ENCODE results near the gene ADAMTS4. TPM values are rescaled to one million over a fixed set of nuclear protein-coding genes. Genes with fewer than 3 reads are reported as not detected.
A peak's percentile ranks its signal among the peaks of the same experiment; 100 is the strongest.

The ADAMTS4 gene
- total and polyA plus RNA-seq, 9 of the 15 experiments (the other 6 are each of a cell fraction or from before 2014, with no cell fraction given): 0.07 to 3.7 (median 0.41) TPM

DNA sequence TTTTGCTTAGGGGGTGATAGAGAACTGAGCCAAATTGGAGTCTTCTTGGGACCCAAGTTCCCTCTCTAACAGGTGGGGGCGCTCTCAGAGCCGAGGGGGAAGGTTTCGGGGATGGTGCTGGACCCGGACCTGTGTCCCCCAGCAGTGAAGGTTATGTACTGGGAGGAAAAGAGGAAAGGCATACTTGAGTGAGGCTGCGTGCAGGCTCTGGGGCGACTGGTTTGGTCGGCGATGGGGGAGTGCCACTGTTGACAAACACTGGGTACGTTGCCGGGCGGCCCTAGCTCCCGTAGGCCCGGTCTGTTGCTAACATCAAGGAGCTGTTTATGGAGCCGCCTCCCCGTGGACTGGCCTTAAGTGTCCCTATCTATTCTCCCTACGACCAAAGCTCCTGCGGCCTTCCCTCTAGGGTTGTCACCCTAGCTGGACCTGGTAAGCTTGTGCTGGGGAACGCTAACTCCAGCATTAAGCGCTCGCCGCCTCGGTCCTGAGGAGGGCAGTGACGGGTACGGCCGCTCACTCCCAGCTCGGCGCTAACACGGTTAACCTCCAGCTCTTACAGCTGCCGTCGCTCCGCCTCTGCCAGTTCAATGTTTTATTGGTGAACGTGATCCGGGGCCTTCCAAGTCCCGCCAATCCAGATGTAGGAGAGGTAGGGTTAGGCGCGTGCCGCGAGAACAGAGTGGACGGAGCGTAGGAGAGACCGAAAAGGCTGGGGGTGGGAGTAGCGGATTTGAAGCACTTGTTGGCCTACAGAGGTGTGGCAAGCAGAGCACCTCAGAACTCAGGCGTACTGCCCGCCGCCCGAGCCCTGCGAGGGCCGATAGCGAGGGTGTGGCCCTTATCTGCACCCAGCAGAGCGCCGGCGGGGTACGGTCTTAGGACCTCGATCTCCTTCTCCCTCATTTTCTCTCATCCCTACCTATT lies 32.8 kb downstream of the ADAMTS4 start, which contains the start of gene PPOX (continued):
- TF ChIP-seq, protein P1, sequence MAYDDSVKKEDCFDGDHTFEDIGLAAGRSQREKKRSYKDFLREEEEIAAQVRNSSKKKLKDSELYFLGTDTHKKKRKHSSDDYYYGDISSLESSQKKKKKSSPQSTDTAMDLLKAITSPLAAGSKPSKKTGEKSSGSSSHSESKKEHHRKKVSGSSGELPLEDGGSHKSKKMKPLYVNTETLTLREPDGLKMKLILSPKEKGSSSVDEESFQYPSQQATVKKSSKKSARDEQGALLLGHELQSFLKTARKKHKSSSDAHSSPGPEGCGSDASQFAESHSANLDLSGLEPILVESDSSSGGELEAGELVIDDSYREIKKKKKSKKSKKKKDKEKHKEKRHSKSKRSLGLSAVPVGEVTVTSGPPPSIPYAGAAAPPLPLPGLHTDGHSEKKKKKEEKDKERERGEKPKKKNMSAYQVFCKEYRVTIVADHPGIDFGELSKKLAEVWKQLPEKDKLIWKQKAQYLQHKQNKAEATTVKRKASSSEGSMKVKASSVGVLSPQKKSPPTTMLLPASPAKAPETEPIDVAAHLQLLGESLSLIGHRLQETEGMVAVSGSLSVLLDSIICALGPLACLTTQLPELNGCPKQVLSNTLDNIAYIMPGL (CRISPR knock-in tag; IDR thresholded peaks at IDR 0.05): peak; percentile 36; the same call in 1 of the 2 replicates
- TF ChIP-seq CBX3 (IDR thresholded peaks at IDR 0.05; ENCODE audit: borderline replicate concordance in 1 of 2, low read length in 2 of 2) (no peak; a peak in 1 of 3 replicates), ZNF696 (CRISPR knock-in tag; conservative IDR thresholded peaks at IDR 0.05) (no peak), ZC3H8 (IDR thresholded peaks at IDR 0.05) (no peak), CAMTA2 (CRISPR knock-in tag; conservative IDR thresholded peaks at IDR 0.05) (no peak), ELF1 (tag; IDR thresholded peaks at IDR 0.05) (no peak), PML (IDR thresholded peaks at IDR 0.05; ENCODE audit: low read length) (peak; percentile 97), CBX5 (IDR thresholded peaks at IDR 0.05; ENCODE audit: borderline replicate concordance, low read depth) (no peak), KLF16 (IDR thresholded peaks at IDR 0.05) (peak; percentile 97), ZNF354B (CRISPR knock-in tag; IDR thresholded peaks at IDR 0.05) (no peak), SLC30A9 (CRISPR knock-in tag; IDR thresholded peaks at IDR 0.05) (no peak), BDP1 (IDR thresholded peaks at IDR 0.05; ENCODE audit: insufficient read depth, insufficient read length) (no peak), TBP (optimal IDR thresholded peaks at IDR 0.05; ENCODE audit: low read depth, low read length) (peak; percentile 82)
- TF ChIP-seq, protein P2, sequence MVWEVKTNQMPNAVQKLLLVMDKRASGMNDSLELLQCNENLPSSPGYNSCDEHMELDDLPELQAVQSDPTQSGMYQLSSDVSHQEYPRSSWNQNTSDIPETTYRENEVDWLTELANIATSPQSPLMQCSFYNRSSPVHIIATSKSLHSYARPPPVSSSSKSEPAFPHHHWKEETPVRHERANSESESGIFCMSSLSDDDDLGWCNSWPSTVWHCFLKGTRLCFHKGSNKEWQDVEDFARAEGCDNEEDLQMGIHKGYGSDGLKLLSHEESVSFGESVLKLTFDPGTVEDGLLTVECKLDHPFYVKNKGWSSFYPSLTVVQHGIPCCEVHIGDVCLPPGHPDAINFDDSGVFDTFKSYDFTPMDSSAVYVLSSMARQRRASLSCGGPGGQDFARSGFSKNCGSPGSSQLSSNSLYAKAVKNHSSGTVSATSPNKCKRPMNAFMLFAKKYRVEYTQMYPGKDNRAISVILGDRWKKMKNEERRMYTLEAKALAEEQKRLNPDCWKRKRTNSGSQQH (CRISPR knock-in tag; IDR thresholded peaks at IDR 0.05): no peak
- TF ChIP-seq, protein P3, sequence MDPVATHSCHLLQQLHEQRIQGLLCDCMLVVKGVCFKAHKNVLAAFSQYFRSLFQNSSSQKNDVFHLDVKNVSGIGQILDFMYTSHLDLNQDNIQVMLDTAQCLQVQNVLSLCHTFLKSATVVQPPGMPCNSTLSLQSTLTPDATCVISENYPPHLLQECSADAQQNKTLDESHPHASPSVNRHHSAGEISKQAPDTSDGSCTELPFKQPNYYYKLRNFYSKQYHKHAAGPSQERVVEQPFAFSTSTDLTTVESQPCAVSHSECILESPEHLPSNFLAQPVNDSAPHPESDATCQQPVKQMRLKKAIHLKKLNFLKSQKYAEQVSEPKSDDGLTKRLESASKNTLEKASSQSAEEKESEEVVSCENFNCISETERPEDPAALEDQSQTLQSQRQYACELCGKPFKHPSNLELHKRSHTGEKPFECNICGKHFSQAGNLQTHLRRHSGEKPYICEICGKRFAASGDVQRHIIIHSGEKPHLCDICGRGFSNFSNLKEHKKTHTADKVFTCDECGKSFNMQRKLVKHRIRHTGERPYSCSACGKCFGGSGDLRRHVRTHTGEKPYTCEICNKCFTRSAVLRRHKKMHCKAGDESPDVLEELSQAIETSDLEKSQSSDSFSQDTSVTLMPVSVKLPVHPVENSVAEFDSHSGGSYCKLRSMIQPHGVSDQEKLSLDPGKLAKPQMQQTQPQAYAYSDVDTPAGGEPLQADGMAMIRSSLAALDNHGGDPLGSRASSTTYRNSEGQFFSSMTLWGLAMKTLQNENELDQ (CRISPR knock-in tag; IDR thresholded peaks at IDR 0.05; ENCODE audit: borderline replicate concordance): no peak
- TF ChIP-seq, protein P4, sequence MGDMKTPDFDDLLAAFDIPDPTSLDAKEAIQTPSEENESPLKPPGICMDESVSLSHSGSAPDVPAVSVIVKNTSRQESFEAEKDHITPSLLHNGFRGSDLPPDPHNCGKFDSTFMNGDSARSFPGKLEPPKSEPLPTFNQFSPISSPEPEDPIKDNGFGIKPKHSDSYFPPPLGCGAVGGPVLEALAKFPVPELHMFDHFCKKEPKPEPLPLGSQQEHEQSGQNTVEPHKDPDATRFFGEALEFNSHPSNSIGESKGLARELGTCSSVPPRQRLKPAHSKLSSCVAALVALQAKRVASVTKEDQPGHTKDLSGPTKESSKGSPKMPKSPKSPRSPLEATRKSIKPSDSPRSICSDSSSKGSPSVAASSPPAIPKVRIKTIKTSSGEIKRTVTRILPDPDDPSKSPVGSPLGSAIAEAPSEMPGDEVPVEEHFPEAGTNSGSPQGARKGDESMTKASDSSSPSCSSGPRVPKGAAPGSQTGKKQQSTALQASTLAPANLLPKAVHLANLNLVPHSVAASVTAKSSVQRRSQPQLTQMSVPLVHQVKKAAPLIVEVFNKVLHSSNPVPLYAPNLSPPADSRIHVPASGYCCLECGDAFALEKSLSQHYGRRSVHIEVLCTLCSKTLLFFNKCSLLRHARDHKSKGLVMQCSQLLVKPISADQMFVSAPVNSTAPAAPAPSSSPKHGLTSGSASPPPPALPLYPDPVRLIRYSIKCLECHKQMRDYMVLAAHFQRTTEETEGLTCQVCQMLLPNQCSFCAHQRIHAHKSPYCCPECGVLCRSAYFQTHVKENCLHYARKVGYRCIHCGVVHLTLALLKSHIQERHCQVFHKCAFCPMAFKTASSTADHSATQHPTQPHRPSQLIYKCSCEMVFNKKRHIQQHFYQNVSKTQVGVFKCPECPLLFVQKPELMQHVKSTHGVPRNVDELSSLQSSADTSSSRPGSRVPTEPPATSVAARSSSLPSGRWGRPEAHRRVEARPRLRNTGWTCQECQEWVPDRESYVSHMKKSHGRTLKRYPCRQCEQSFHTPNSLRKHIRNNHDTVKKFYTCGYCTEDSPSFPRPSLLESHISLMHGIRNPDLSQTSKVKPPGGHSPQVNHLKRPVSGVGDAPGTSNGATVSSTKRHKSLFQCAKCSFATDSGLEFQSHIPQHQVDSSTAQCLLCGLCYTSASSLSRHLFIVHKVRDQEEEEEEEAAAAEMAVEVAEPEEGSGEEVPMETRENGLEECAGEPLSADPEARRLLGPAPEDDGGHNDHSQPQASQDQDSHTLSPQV (IDR thresholded peaks at IDR 0.05): peak; percentile 41
- TF ChIP-seq, protein P5, sequence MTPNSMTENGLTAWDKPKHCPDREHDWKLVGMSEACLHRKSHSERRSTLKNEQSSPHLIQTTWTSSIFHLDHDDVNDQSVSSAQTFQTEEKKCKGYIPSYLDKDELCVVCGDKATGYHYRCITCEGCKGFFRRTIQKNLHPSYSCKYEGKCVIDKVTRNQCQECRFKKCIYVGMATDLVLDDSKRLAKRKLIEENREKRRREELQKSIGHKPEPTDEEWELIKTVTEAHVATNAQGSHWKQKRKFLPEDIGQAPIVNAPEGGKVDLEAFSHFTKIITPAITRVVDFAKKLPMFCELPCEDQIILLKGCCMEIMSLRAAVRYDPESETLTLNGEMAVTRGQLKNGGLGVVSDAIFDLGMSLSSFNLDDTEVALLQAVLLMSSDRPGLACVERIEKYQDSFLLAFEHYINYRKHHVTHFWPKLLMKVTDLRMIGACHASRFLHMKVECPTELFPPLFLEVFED (CRISPR knock-in tag; conservative IDR thresholded peaks at IDR 0.05): no peak
